ENCODE data around the gene SPSB4. TPM values are rescaled to one million over a fixed set of nuclear protein-coding genes. Genes with fewer than 3 reads are reported as not detected.
"Not testable (repeated sequence)": the region's sequence is repeated elsewhere in the genome, so short reads cannot be mapped to it uniquely, and the experiment has no call there.

The SPSB4 gene
- total and polyA plus RNA-seq, 2 of the 13 experiments (the other 11 are each of a cell fraction or from before 2014, with no cell fraction given): not detected

- TF ChIP-seq, protein P1, sequence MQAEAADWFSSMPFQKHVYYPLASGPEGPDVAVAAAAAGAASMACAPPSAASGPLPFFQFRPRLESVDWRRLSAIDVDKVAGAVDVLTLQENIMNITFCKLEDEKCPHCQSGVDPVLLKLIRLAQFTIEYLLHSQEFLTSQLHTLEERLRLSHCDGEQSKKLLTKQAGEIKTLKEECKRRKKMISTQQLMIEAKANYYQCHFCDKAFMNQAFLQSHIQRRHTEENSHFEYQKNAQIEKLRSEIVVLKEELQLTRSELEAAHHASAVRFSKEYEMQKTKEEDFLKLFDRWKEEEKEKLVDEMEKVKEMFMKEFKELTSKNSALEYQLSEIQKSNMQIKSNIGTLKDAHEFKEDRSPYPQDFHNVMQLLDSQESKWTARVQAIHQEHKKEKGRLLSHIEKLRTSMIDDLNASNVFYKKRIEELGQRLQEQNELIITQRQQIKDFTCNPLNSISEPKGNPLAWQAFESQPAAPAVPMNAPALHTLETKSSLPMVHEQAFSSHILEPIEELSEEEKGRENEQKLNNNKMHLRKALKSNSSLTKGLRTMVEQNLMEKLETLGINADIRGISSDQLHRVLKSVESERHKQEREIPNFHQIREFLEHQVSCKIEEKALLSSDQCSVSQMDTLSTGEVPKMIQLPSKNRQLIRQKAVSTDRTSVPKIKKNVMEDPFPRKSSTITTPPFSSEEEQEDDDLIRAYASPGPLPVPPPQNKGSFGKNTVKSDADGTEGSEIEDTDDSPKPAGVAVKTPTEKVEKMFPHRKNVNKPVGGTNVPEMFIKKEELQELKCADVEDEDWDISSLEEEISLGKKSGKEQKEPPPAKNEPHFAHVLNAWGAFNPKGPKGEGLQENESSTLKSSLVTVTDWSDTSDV (CRISPR knock-in tag; IDR thresholded peaks at IDR 0.05): no peak
- TF ChIP-seq ZNF770 (CRISPR knock-in tag; IDR thresholded peaks at IDR 0.05): no peak
- no peak for TF ChIP-seq THYN1 (CRISPR knock-in tag; IDR thresholded peaks at IDR 0.05; ENCODE audit: borderline replicate concordance, low read depth)
Observed at GRCh38 chr3:141112686-141113297, 61.6 kb downstream of the SPSB4 start (continued).

DNA sequence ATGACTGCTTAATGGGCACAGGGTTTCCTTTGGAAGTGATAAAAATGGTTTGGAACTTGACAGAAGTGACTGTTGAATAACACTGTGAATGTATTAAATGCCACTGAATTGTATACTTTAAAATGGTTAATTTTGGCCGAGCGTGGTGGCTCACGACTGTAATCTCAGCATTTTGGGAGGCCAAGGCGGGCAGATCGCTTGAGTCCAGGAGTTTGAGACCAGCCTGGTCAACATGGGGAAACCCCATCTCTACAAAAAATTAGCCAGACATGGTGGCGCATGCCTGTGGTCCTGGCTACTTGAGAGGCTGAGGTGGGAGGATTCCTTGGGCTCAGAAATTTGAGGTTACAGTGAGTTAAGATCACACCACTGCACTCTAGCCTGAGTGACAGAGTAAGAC lies 62.5 kb downstream of the SPSB4 start:
- BruUV-seq (replicated peaks); H3K4me3 ChIP-seq (replicated peaks in 1 of 3; ENCODE audit: insufficient read depth in 1 of 3, low read depth in 2 of 3, low read length in 3 of 3); H3K79me2 ChIP-seq (ENCODE audit: insufficient read depth, low read length); H3K27me3 ChIP-seq (ENCODE audit: control insufficient read depth in 1 of 2, insufficient read depth in 2 of 2, low read length in 2 of 2); H3K4me1 ChIP-seq (ENCODE audit: insufficient read depth, low read length); H4K20me1 ChIP-seq (ENCODE audit: insufficient read depth, low read length); DNase-seq (ENCODE audit: low spot score); ATAC-seq; H2AFZ ChIP-seq (ENCODE audit: low read length); in situ Hi-C loops (cut with HindIII; ENCODE audit: extremely low pct_ligation_motif_present, low pct_unique_long_range_greater_than_20kb); H3K4me2 ChIP-seq (ENCODE audit: low read depth, low read length); H3K9ac ChIP-seq (ENCODE audit: insufficient read depth, low read depth, low read length); POLR2A ChIA-PET; FAIRE-seq; H3K36me3 ChIP-seq (replicated peaks in 1 of 2; ENCODE audit: control insufficient read depth in 1 of 2, insufficient read depth in 2 of 2, low read length in 2 of 2); H3K9me3 ChIP-seq (ENCODE audit: low read length); CTCF ChIA-PET (ENCODE audit: low intra/inter-chr PET ratio, low total read pairs); intact Hi-C loops (cut with micrococcal nuclease; ENCODE audit: unreplicated experiment); H3K27ac ChIP-seq (ENCODE audit: extremely low read length, insufficient read depth, low read length): not testable (repeated sequence)
- 58% methylated on average over 6 of the region's 6 CpGs for WGBS (ENCODE audit: low lambda C conversion rate)
